ENCODE data around the gene SHC2. TPM values are rescaled to one million over a fixed set of nuclear protein-coding genes. Genes with fewer than 3 reads are reported as not detected.

Gene SHC2
- polyA plus RNA-seq, 6 donors from 2014 or later: 0.20 TPM; not detected in 5

DNA sequence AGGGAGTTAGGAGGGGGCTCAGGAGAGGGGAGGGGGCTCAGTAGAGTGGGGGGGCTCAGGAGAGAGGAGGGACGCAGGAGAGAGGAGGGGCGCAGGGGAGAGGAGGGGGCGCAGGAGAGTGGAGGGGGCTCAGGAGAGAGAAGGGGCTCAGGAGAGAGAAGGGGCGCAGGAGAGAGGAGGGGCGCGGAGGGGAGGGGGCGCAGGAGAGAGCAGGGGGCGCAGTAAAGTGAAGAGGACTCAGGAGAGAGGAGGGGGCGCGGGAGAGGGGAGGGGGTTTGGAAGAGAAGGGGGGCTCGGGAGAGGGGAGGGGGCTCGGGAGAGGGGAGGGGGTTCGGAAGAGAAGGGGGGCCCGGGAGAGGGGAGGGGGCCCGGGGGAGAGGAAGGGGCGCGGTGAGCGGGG, 36.2 kb upstream of the SHC2 start:
- H3K27me3 Mint-ChIP-seq: peaks cover 7 to 26% (median 26%) of the 10 kb centered on the region in 3 donors
- peaks cover 13 to 19% (median 17%) of the 10 kb centered on the region in 3 donors for H3K4me1 Mint-ChIP-seq
- H3K36me3 Mint-ChIP-seq: peaks cover 0 to 9% of the 10 kb centered on the region in 2 donors
- no peak for ATAC-seq (ENCODE audit: low read depth in 2 of 2)
- peak overlapping the region in 1 of 8 donors; percentile 32 for H3K4me3 Mint-ChIP-seq
- H3K27ac Mint-ChIP-seq: no peak overlapping the region
- DNase-seq: no peak
- H3K9me3 Mint-ChIP-seq: peaks cover 0 to 4% (median 0%) of the 10 kb centered on the region in 7 donors

DNA sequence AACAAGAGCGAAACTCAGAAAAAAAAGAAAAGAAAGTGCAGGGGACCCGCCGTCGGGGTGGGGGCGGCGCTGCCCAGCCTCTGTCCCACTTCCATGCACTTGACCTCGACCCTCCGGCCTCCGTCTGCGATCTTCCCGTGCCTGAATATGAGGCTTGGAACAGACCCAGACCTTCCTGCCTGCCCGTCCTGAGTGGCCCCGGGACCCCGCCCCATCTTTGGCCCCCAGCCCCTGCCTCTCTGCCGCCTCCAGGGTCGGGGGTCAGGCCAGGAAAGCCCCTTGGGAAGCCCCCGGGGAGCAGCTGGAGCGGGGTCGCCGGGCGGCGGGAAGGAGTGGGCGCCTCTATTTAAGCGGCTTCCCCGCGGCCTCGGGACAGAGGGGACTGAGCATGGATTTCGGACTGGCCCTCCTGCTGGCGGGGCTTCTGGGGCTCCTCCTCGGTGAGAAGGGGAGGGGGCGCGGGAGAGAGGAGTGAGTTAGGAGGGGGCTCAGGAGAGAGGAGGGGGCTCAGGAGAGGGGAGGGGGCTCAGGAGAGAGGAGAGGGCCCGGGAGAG, 35.4 kb upstream of the SHC2 start, which contains the start of gene MADCAM1:
MADCAM1 (plus strand) TSS at position 375 of the 554 bp plus-strand sequence; CDS start at position 389, 14 bp downstream.
- Mint-ChIP-seq H3K4me1 (peaks cover 13 to 19% (median 17%) of the 10 kb centered on the region in 3 donors), H3K9me3 (peaks cover 0 to 4% (median 0%) of the 10 kb centered on the region in 7 donors), H3K4me3 (peak within 1 kb of the TSS in 4 of 8 donors; percentile 10 to 67 (median 32)), H3K36me3 (peaks cover 0 to 9% of the 10 kb centered on the region in 2 donors), H3K27ac (peak within 1 kb of the TSS in 2 of 6 donors; percentile 18 to 82), H3K27me3 (peaks cover 7 to 26% (median 26%) of the 10 kb centered on the region in 3 donors)
- DNase-seq: no peak
- no peak for ATAC-seq (ENCODE audit: low read depth in 2 of 2)

DNA sequence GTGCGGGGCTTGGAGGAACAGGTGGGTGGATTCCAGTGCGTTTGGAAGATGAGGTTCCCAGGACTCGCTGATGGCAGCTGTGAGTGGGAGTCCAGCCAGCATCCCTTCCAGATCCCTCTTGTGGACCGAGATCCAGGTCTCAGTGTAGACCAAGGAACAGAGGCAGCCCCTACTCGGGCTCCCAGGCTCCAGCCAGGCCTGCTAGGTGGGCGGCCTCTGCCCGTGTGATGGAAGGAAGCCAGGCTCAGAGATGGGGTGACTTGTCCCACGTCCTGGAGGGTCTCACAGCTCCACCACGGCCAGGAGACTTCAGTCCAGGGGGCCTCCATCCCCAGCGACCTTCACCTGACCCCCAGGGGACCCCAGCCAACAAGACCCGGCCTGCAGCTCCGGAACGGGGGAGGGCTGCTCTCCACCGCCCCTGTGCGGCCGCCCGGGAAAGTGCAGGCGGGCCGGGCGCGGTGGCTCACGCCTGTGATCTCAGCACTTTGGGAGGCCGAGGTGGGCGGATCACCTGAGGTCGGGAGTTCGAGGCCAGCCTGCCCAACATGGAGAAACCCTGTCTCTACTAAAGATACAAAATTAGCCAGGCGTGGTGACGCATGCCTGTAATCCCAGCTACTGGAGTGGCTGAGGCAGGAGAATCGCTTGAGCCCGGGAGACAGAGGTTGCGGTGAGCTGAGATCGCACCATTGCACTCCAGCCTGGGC, 34.7 kb upstream of the SHC2 start:
- Mint-ChIP-seq H3K36me3 (peaks cover 0 to 9% of the 10 kb centered on the region in 2 donors), H3K27ac (peak overlapping the region in 2 of 6 donors; percentile 18 to 82), H3K4me3 (peak overlapping the region in 2 of 8 donors; percentile 37 to 67), H3K27me3 (peaks cover 7 to 26% (median 26%) of the 10 kb centered on the region in 3 donors), H3K9me3 (peaks cover 0 to 4% (median 0%) of the 10 kb centered on the region in 7 donors), H3K4me1 (peaks cover 13 to 19% (median 17%) of the 10 kb centered on the region in 3 donors)
- ATAC-seq (ENCODE audit: low read depth in 2 of 2): peak; percentile 33 to 47
- no peak for DNase-seq

DNA sequence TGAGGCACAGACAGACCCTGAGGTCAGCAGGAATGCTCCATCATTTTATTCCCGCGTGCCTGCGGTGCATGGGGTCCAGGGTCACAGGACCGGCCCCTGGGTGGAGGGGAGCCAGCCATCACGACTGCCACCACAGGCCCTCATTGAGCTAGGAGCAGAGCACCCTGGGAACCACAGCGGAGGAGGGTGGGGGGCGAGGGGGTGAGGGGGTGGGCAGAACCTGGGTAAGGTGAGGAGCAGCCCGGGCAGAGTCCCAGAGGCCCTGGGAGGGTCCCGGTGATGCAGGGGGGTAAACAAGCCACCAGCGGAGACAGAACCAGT, 34.2 kb upstream of the SHC2 start:
- H3K36me3 Mint-ChIP-seq: peaks cover 0 to 9% of the 10 kb centered on the region in 2 donors

DNA sequence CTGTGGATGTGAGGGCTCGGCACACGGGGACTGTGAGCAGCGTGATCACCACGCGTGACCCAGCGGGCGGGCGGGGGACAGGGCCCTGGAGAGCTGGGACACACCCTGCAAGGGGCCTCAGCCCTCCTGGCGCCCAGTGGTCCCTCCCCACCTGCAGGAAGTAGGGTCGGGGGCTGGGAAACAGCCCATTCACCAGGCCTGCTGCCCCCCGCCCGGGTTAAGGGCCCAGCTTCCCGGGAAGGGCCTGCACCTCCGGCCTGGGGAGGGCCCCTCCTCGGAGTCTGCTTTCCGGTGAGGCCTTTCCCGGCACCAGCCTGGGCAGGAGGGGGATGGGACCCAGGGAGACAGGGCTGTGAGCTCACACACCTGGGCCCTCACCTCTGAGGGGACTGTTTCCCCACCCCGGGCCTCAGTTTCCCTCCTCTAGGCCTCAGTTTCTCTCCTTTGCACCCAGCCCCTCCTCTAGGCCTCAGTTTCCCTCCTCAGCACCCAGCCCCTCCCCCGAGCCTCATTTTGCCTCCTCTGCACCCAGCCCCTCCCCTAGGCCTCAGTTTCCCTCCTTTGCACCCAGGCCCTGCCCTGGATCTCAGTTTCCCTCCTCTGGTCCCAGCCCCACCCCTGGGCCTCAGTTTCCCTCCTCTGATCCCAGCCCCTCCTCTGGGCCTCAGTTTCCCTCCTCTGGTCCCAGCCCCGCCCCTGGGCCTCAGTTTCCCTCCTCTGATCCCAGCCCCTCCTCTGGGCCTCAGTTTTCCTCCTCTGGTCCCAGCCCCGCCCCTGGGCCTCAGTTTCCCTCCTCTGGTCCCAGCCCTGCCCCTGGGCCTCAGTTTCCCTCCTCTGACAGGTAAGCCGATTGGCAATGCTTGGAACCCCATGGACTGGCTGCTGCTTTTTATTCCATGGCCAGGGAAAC, 33.6 kb upstream of the SHC2 start:
- Mint-ChIP-seq H3K36me3 (peaks cover 0 to 6% of the 10 kb centered on the region in 2 donors), H3K9me3 (peaks cover 0 to 3% (median 0%) of the 10 kb centered on the region in 7 donors), H3K4me1 (peaks cover 16 to 18% (median 17%) of the 10 kb centered on the region in 3 donors), H3K27me3 (peaks cover 5 to 23% (median 22%) of the 10 kb centered on the region in 3 donors), H3K27ac (no peak overlapping the region), H3K4me3 (no peak overlapping the region)
- ATAC-seq (ENCODE audit: low read depth in 2 of 2) (no peak), DNase-seq (no peak)

More for the DNA sequence above, 34.2 kb upstream of the SHC2 start:
- H3K4me1 Mint-ChIP-seq: peaks cover 15 to 19% (median 17%) of the 10 kb centered on the region in 3 donors
- peaks cover 0 to 4% (median 0%) of the 10 kb centered on the region in 7 donors for H3K9me3 Mint-ChIP-seq
- no peak overlapping the region for H3K27ac Mint-ChIP-seq
- DNase-seq (no peak), ATAC-seq (ENCODE audit: low read depth in 2 of 2) (no peak)
- H3K27me3 Mint-ChIP-seq: peaks cover 7 to 26% (median 26%) of the 10 kb centered on the region in 3 donors
- no peak overlapping the region for H3K4me3 Mint-ChIP-seq

DNA sequence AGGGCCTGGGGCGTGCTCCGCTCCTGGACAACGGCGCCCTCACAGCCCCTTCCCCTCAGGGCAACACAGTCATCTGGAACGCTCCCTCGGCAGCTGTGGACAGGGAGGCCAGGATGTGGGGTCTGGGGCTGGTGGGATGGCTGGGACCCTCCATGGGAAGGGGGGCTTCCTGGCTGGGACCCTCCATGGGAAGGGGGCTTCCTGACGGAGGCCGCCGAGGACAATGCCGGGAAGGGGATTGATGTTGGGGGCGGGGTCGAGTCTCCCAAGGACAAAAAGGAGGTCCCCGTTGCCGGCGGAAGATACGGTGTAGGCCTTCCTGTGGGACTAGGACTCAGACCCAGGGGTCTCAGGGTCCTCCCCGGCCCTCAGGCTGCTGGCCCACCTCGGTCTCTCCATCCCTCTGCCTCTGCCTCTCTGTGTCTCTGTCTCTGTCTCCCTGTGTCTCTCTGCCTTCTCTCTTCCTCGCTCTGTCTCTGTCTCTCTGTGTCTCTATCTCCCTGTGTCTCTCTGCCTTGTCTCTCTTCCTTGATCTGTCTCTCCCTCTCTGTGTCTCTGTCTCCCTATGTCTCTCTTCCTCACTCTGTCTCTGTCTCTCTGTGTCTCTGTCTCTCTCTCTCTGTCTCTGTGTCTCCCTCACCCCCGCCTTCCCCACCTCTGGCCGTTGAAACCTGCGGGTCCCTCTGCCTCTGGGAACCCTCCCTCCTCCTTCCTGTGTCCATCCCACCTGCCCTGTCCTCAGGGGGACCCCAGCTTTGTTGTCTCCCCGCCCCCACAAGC, 32.7 kb upstream of the SHC2 start:
- H3K27me3 Mint-ChIP-seq: peaks cover 0 to 17% (median 13%) of the 10 kb centered on the region in 3 donors
- DNase-seq (no peak), ATAC-seq (ENCODE audit: low read depth in 2 of 2) (no peak)
- no peaks in the 10 kb centered on the region for H3K9me3 Mint-ChIP-seq
- H3K36me3 Mint-ChIP-seq: no peaks in the 10 kb centered on the region
- H3K27ac Mint-ChIP-seq: peak overlapping the region in 2 of 6 donors; percentile 68 to 86
- peaks cover 11 to 13% (median 12%) of the 10 kb centered on the region in 3 donors for H3K4me1 Mint-ChIP-seq
- H3K4me3 Mint-ChIP-seq: no peak overlapping the region

DNA sequence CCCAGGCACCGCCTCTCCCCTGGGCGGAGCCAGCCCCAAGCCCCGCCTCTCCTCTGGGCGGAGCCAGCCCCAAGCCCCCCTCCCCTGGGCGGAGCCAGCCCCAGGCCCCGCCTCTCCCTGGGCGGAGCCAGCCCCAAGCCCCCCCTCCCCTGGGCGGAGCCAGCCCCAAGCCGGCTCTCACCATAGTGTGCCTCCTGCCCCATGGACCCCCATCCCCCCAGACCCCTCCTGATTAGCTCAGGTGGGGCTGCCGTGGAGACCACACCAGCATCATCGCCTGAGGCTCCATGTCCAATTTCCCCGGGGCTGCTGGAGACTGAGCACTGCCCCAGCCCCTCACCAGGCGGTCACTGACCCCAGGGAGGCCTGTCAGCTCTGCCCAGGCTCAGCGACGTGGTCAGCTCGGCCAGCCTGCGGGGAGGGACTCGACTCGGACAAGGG, 31.3 kb upstream of the SHC2 start:
- Mint-ChIP-seq H3K4me1 (peaks cover 6 to 16% (median 7%) of the 10 kb centered on the region in 3 donors), H3K9me3 (no peaks in the 10 kb centered on the region), H3K27ac (no peak overlapping the region), H3K36me3 (no peaks in the 10 kb centered on the region), H3K4me3 (no peak overlapping the region), H3K27me3 (peaks cover 0 to 9% (median 6%) of the 10 kb centered on the region in 3 donors)
- ATAC-seq (ENCODE audit: low read depth in 2 of 2) (no peak), DNase-seq (no peak)

DNA sequence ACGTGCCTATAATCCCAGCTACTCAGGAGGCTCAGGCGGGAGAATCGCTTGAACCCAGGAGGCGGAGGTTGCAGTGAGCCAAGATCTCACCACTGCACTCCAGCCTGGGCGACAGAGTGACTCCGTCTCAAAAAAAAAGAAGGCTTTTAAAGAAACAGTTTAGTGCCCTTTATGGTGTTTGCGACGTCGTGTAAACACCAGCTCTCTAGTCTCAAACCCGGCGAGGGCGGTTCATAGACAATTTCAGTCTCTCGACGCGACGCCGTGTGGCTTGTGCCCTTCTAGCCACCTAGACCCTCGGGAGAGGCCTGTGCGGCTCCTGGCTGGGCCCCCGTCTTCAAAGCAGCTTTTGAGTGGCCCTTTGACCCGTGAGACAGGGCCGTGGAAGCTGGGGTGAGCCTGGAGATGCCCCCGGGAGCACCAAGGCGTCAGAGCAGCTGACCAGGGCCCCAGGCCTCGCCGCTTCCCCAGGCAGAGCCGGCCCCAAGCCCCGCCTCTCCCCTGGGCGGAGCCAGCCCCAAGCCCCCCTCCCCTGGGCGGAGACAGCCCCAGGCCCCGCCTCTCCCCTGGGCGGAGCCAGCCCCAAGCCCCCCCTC, 30.4 kb upstream of the SHC2 start:
- H3K4me1 Mint-ChIP-seq: peaks cover 6 to 16% (median 7%) of the 10 kb centered on the region in 3 donors
- DNase-seq: no peak
- peak overlapping the region in 2 of 8 donors; percentile 4 to 37 for H3K4me3 Mint-ChIP-seq

DNA sequence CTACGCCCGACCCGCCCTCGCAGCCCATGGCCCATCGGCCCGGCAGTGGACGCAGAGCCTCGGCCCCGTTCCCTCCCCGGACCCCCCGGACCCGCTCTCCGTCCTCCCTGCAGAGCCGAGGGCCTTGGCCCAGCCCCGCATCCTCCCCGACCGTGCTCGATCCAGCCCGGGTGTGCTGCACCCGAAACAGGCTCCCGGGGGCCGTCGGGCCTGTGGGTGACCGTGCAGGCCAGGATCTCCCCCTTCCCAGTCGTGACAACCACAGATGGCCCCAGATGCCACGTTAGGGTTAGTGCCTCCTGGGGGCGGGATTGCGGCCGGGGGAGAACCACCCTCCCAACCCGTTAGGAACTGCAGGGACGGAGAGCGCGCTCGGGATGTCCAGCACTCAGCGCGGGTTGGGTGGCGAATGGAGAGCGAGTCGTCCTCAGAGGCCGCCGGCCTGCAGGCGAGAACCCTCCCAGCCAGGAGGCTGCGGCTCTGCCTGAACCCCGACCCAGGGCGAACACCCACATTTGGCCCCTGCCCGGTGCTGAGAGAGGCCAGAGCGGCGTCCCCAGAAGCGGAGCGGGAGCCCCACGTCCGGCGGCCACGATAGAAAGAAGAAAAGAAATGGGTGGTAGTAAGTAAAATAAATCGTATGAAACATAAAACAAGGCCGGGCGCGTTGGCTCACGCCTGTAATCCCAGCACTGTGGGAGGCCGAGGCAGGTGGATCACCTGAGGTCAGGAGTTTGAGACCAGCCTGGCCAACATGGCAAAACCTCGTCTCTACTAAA, 28.8 kb upstream of the SHC2 start:
- Mint-ChIP-seq H3K4me1 (peaks cover 6 to 16% (median 7%) of the 10 kb centered on the region in 3 donors), H3K9me3 (no peaks in the 10 kb centered on the region), H3K27ac (peak overlapping the region in 3 of 6 donors; percentile 49 to 82 (median 57)), H3K4me3 (peak overlapping the region; percentile 72 to 91 (median 80)), H3K27me3 (peaks cover 4 to 18% (median 14%) of the 10 kb centered on the region in 3 donors), H3K36me3 (no peaks in the 10 kb centered on the region)
- ATAC-seq (ENCODE audit: low read depth in 2 of 2) (peak in 1 of 2 donors; percentile 3), DNase-seq (no peak)

More for the DNA sequence above, 30.4 kb upstream of the SHC2 start:
- Mint-ChIP-seq H3K36me3 (no peaks in the 10 kb centered on the region), H3K9me3 (no peaks in the 10 kb centered on the region), H3K27ac (no peak overlapping the region), H3K27me3 (peaks cover 0 to 11% (median 7%) of the 10 kb centered on the region in 3 donors)
- no peak for ATAC-seq (ENCODE audit: low read depth in 2 of 2)

DNA sequence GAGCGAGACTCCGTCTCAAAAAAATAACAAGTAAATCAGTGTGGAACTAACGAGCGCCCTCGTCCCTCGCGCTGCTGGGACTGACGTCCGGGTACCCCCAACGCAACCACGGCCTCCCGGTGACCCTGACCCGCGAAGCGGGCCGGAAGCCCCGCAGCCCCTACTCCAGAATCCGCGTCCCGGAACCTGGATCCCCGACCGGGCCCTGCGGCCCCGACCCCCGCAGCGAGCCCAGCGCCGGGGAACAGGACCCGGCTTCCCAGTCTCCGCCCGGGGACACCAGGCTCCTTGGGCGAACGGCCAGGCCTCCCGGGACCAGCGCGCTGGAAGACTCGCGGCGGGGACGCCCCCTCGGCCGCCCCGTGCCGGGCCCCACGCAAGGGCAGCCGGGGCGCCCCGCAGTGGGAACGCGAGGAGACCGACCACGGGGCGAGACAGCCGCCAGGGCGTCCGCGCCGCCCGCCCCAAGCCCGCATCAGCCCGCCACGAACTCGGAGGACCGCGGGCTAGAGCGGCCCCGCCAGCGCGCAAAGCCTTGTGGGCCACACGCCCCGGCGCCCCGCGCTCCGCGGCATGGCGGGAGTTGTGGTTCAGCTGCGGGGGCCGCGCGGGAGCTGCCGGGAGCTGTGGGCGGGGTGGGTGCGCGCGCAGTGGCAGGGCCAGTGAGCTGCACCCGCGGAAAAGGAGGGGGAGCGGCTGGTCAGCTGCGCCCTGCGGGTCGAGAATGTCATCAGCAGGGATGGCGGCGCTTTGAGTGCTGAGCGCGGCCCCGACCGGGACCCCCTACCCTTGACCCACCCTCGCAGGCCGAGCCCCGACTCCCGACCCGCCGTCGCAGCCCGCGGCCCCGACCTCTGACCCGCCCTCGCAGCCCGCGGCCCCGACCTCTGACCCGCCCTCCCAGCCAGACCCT, 27.9 kb upstream of the SHC2 start:
- Mint-ChIP-seq H3K9me3 (no peaks in the 10 kb centered on the region), H3K27ac (peak overlapping the region in 4 of 6 donors; percentile 51 to 91 (median 72)), H3K4me3 (peak overlapping the region; percentile 79 to 91 (median 86)), H3K27me3 (peaks cover 4 to 27% (median 17%) of the 10 kb centered on the region in 3 donors), H3K4me1 (peaks cover 4 to 18% (median 6%) of the 10 kb centered on the region in 3 donors), H3K36me3 (no peaks in the 10 kb centered on the region)
- DNase-seq (peak; percentile 92), ATAC-seq (ENCODE audit: low read depth in 2 of 2) (peak; percentile 95 to 96)
